Adrenal gland (tissue), 5 donors: Measurements from ENCODE around the gene ZIC2.

Experiments used
- CTCF ChIP-seq, 6 experiments: fragments of 450-650 bp in 4 of 6; fragments of 200-600 bp in 2 of 6; sonication (generic) in 1 of 6; IDR thresholded peaks; 1 replicate in 5 of 6; 2 replicates in 1 of 6; pipeline versions ENCODE4 v1.5.1 to v1.8.0; 2016 to 2021; ENCODE audit warnings: antibody characterized with exemption in 6 of 6, mild to moderate bottlenecking in 2 of 6, moderate library complexity in 1 of 6
- POLR2A ChIP-seq, 2 donors: fragments of 450-650 bp; IDR thresholded peaks; one replicate each; pipeline ENCODE4 v1.6.1; 2017; ENCODE audit warnings: antibody characterized with exemption in 2 of 2, mild to moderate bottlenecking in 2 of 2, moderate library complexity in 1 of 2
- donor health status: DM: no; HTN: no; CAD: no.

DNA sequence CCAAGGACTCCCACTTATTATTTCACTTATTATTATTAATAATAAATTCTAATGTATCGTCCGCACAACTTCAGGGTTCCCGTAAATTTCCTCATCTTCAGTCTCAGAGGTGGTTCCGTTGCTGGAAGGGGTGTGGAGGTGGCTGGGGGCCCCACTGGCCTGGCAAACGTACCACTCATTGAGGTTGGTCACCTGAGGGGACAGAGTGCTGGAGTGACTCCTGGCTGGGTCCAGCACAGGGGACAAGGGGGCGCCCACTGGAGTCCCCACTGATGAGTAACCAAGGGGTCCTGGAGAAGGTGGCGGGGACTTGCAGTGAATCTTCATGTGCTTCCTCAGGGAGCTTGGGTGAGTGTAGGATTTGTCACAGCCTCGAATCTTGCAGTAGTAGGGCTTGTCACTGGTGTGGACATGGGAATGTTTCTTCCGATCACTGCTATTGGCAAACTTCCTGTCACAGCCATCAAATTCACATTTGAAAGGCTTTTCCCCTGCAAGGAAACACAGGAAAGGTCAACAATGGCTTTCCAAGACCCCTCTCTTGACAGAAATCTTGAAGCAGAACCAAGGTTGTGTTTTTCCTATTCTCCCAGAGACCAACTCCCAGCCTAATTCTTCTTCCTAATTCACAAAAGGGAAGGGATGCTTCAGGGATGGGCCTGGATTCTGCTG, 16.1 kb upstream of the ZIC2 start:
- no peak for TF ChIP-seq CTCF (IDR thresholded peaks at IDR 0.05)
- no peak for TF ChIP-seq POLR2A (IDR thresholded peaks at IDR 0.05)
